Kidney tubule cell (primary cell): ENCODE results near the gene CNN1.
A peak's percentile ranks its signal among the peaks of the same experiment; 100 is the strongest.
"Not testable (repeated sequence)": the region's sequence is repeated elsewhere in the genome, so short reads cannot be mapped to it uniquely, and the experiment has no call there.

Source experiments
- DNase-seq: peaks from one replicate; pipeline ENCODE4 v3.0.0-alpha.2; 2018; ENCODE audit warnings: low spot score

The CNN1 gene

DNA sequence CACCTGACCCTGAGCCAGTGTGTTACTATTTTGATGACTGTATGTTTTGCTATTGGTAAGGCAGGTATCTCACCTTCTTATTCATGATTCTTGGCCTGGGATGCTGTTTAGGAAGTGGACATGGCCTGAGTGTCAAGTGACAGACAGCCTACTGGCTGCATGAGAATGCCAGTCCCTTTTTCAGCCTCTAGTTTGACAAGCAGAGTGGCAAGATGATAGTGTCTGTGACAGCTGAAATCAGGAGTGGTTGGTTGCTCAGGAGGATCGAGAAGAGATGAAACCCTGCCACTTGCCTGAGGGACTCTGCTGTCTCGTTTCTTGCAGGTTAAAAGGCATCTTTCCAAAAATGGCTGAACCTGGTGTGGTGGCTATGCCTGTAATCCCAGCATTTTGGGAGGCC lies 27.5 kb downstream of the CNN1 start:
- peak; percentile 23 for DNase-seq

DNA sequence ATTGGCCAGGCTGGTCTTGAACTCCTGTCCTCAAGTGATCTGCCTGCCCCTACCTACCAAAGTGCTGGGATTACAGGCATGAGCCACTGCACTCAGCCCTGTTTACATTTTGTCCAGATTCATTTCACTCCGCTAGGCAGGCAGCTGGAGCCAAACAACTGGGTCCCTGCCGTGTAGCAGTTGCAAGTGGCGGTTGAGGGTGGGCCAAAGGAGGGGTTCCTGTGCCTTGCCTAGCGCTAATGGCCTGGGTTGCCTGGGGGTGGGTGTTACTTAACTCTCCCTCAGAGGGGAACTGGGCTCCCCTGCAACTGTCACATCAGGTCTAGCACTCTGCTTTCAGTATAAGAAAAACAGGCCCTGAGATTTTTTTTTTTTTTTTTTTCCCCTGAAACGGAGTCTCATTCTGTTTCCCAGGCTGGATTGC lies 31.4 kb downstream of the CNN1 start:
- no peak for DNase-seq

DNA sequence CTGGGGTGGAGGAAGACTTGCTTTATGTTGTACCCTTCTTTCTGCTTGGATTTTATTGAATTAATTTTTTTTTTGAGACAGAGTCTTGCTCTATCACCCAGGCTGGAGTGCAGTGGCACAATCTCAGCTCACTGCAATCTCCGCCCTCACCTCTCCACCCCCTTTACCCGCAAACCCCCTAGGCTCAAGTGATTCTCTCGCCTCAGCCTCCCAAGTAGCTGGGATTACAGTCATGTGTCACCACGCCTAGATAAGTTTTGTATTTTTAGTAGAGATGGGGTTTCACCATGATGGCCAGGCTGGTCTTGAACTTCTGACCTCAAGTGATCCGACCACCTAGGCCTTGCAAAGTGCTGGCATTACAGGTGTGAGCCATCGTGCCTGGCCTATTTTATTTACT lies 34.7 kb downstream of the CNN1 start:
- not testable (repeated sequence) for DNase-seq

DNA sequence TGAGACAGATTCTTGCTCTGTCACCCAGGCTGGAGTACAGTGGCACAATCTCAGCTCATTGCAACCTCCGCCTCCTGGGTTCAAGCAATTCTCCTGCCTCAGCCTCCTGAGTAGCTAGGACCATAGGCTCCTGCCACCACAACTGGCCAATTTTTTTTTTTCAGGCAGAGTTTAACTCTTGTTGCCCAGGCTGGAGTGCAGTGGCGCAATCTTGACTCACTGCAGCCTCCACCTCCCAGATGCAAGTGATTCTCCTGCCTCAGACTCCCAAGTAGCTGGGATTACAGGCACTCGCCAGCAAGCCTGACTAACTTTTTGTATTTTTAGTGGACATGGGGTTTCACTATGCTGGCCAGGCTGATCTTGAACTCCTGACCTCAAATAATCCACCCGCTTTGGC lies 35.1 kb downstream of the CNN1 start:
- DNase-seq, result not testable (repeated sequence)

DNA sequence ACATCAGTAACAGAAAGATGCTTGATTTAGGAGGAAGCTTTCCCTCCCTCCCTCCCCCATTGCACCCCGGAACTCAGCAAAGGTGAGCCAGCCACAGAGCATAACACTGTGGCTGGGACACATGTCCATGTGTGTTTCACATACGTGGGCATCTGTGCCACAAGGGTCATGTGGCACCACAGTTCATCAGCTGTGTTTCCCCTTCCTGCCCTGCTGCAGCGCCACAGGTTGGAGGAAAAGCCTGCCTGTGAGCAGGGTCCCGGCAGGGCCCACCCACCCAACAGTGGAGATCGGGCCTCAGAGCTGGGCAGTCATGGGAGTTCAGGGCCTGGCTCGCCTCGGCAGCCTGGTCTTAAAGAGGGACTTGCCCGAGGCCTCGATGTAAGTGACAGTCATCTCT lies 36.0 kb downstream of the CNN1 start:
- DNase-seq, result no peak

DNA sequence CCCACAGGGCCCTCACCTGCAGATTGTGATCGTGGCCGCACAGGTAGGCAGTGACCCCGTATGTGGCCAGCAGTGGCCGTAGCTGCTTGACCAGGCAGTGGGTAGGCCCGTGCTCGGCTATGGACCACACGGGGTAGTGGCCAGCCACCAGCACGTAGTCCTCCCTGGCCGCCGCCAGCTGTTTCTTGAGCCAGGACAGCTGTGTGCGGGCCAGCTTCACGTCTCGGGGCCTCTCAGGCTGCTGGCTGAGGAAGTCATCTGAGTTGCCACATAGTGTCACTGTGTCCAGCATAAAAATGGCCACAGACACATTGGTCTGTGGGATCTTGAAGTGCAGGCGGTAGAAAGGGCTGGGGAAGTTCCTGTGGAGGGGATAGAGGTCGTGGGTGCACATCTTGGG lies 37.6 kb downstream of the CNN1 start:
- DNase-seq, result no peak

DNA sequence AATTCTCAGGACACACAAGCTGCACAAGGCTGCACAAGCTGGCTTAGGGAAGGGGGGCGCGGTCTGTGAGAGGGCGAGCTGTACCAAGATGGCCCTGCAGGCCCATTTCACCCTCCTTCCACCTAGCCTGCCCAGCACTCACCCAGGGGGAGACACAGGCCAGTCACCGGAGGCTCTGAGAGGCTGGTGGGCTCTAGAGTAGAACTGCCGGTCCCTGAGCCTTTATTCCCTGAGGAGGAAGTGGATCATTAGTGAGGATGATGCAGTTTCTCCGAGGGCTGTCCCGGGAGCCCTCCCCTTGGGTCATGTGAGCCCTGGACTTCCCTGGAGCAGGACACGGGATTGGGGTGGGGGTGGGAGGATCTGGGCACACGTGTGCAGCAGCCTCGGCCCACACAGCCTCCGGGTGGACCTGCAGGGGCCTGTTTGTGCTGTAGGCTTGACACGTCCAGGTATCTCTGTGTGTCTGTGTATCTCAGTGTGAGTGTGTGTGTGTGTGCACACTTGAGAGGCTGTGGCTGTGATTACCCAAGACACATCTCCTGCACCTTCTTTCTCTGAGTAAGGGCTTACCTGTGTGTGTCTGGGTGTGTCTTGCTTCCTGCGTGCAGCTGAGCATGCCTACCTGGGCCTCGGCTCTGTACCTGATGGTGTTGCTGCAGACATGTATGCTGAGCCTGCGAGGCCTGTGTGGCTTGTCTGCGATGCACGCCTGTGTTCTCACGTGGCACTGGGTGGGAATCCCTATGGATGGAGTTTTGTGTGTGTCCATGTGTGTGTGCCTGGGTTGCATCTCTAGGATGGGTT lies 39.0 kb downstream of the CNN1 start, which contains the start of gene ACP5:
TSS of gene ACP5 (minus strand) at position 195 of the 807 bp plus-strand sequence. CDS start 328 bp downstream, outside the sequence.
- DNase-seq, result no peak

DNA sequence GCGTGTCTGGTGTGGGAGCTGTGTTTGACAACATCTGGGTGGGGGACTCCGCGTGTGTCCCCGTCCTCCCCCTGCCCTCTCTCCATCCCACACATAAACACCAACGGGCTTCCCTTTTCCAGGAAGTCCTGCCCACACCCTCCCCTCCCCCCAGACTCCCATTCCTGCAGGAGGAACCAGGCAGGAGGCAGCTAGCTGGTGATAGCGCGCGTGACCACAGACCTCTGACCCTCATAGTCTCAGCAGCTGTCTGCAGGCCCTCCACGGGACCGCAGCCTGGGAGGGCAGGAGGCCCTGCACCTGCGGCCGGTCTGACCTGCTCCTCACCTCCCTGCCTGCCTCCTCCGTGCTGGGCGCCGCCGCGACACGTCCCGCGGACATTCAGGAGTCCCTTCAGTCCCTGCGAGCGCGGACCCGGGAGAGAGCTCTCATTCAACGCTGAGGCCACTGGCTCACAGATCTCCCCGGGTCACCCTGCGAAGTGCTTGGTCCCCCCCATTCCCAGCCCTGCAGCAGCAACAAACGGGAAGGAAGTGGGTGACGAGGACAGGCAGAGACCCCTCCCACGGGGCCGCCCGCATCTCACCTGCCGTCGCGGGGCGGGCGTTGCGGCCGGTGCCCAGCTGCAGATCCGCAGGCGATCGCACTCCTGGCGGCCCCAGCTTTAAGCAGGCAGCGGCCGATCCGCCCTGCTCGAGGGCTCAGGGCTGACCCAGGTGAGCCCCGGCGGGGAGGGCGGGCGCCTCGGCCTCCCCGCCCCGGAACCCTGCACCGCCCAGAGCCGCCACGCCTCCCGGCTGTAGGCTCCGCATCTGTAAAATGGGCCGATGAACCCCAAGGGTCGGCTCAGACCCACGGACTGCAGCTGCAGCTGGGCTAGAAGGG lies 39.8 kb downstream of the CNN1 start:
- no peak for DNase-seq

DNA sequence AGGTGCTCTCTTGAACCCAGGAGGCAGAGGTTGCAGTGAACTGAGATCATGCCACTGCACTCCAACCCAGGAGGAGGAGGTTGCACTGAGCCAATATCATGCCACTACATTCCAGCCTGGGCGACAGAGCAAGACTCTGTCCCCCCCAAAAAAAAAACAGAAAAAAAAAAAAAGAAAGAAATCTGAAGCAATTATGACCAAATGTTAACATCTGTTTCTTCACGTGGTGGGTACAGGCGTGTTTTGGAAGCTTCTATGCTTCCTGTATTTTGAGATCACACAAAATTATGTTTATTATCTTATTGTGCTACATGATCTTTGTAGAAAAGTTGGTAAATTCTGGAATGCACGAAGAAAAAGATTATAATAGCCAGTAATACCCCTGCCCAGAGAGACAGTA lies 41.5 kb downstream of the CNN1 start:
- no peak for DNase-seq

DNA sequence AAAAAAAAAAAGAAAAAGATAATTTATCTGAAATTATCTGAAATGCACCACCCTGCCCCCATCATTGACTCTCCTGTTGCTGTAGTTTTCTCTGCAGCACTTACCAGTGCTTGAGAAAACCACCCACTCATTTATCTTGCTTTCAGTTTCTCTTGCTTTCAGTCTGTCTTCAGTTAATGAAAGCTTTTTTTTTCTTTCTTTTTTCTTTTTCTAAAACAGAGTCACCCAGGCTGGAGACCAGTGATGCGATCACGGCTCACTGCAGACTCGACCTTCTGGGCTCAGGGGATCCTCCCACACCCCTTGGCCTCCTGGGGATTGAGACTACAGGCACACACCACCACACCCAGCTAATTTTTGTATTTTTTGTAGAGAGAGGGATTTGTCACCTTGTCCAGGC lies 43.1 kb downstream of the CNN1 start:
- DNase-seq, result peak; percentile 46

DNA sequence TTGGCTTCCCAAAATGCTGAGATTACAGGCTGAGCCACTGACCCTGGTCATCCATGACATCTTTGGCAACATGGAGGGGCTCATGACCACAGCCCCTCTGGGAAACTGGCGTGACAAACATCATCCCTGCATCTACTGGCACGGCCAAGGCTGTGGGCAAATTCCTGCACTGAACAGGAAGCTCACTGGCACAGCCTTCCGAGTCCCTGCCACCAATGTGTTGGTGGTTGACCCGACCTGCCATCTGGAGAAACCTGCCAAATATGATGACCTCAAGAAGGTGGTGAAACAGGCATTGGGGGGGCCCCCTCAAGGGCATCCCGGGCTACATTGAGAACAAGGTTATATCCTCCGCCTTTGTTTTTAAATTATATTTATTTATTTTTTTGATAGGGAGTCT lies 47.7 kb downstream of the CNN1 start:
- no peak for DNase-seq

DNA sequence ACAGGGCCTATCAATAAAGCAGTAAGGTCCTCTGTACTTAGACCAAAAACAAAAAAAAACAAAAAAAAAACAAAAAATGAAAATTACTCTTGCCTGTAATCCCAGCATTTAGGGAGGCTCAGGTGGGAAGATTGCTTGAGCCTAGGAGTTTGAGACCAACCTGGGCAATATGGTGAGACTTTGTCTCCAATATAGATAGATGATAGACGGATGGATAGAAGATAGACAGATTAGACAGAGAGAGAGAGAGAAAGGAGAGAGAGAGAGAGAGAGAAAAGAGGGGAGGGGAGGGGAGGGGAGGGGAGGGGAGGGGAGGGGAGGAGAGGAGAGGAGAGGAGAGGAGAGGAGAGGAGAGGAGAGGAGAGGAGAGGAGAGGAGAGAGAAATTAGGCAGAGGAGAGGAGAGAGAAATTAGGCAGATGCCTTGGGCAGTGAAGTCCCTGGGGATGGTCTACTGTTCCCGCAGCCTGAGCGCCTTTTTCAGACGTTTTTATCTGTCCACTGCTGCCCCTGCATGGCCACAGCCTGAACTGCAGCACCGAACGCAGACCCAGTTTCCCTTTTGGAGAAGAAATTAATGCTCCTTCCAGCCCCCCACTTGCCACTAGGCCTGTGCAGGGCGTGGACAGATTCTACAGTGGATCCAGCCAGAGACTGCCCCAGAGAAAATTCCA lies 48.8 kb downstream of the CNN1 start:
- DNase-seq, result peak; percentile 65

DNA sequence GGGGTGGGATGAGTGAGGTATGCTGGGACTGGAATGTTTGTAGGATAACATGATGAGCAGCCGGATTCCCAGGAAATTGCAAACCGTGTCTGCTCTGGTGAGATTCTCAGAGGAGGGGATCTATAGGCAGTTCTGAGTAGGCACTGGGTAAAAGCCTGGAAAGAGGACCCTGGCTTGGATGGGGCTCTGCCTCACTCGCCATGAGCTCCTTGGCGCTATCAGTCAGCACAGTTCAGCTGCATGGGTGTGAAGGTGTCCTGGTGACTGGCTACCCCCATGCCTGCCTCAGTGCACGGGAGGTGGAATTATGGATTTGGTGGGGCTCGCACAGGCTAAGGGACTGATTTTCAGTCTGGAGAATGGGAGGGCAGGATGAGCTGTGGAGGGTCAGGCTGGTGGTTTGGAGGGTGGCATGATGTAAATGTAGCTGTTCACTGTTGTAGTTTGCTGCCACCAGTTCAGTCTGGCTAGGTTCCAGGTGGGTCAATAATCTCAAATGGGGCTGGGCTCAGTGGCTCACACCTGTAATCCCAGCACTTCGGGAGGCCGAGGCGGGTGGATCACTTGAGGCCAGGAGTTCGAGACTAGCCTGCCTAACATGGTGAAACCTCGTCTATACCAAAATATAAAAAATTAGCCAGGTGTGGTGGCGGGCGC lies 49.5 kb downstream of the CNN1 start:
- DNase-seq, result no peak

DNA sequence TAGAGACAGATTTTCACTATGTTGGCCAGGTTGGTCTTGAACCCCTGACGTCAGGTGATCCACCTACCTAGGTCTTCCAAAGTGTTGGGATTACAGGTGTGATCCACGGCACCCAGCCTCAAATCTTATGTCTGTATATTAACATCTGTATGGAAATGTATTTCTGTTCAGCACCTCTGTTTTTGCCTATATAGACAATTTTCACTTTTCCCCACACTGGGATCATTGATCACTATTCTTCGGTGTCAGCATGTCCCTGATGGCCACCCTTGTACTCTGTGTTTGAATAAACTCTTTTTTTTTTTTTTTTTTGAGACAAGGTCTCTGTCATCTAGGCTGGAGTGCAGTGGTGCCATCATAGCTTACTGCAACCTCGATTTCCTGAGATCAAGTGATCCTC lies 55.4 kb downstream of the CNN1 start:
- no peak for DNase-seq

DNA sequence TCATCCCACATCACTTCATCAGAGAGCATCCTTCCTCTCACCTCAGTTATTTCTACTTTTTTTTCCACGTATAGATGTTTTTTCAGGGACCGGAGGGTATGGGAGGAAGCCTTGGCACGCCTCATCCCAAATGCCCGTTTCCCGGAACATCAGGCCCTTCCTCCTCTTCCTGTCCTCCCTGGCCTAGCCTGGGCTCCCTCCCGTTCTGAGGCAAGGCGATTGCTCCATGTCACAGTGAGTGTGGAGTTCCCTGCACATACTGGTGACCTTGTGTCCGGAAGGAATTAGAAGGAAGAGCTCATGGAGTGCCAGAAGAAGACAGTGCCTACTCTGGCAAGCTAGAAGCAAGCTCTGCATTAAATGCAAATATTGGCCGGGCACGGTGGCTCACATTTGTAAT lies 57.5 kb downstream of the CNN1 start:
- no peak for DNase-seq

DNA sequence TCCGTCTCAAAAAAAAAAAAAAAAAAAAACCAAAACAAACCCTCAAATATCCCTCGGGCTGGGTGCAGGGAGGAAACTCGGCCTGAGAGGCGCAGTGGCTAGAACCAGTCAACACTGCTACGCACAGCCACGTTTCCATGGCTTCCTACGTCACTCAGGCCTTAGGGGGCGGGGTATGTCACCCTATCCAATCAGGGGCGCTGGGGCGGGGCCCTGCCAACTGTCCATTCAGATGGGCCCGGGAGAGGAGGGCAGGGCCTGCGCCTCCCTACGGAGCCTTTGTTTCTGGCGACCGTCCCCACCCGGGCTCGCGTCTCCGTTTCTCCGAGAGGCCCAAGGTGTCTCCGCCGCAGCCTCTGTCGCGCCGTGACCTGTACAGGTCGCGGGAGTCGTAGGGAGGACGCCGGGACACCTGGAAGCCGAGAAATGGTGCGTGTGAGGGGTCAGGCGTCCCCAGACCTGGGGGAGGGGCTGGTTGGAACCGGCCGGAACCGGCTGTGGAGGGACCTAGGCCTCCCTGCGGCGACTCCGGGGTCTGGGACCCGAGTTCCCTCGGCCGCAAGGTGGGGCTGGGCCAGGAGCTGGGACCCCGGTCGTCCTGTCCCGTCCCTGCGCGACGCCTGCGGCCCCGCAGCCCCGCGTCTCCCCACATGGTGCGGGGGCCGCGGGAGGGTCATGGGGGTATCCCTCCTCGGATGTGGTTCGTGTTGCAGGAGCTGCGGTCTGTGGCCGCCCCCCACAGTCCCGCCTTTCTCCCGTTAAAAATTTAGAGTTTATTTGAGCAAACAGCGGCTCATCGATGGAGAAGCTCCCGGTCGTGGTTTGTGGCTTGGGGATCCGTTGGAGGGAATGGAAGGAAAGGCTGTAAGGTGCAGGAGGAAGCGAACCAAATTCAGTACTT lies 58.8 kb downstream of the CNN1 start, which contains the start of gene ZNF627:
TSS of gene ZNF627 (plus strand) at position 282 of the 901 bp plus-strand sequence. CDS start at position 427, 145 bp downstream.
- peak; percentile 98 for DNase-seq

DNA sequence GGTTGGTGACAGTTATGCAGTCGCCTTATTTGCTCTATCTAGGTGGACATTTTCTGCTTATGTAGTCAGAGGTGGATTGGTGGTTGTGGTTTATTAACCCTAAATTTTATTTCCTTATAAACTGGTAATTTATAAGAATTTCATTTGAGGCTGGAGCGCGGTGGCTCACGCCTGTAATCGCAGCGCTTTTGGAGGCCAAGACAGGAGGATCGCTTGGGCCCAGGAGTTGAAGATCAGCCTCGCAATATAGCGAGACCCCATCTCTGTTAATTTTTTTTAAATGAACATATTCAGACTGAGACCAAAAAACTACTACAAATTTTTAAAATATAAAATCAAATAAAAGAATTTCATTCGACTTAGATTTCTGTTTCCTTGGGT lies 59.4 kb downstream of the CNN1 start:
- no peak for DNase-seq

DNA sequence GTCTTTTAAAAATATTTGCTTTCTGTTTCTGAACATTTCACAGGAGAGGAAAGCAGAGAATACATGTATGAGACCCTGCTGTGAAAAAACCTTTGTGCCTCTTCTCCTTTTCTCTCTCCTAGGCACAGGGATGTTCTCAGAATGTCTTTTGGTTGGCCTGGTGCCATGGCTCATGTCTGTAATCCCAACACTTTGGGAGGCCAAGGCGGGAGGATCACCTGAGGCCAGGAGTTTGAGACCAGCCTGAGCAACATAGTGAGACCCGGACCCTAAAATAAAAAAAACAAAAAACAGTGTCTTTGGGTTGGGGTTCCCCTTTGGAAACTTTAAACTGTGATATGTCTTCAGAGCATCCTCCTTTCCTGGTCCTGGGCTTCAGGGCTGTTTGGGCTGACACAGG lies 60.1 kb downstream of the CNN1 start:
- no peak for DNase-seq

DNA sequence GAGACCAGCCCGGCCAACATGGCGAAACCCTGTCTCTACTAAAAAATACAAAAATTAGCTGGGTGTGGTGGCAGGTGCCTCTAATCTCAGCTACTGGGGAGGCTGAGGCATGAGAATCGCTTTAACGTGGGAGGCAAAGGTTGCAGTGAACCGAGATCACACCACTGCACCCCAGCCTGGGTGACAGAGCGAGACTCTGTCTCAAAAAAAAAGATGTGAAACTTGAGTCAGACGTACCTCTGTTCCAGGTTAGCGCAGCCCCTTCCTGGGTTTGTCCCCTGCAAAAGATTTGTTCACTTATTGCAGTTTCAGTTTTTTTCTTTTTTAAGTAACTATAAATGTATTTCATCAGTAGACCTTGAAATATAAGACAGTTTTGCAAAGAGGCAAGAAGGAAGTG lies 61.1 kb downstream of the CNN1 start:
- not testable (repeated sequence) for DNase-seq
